Stimulated activated CD8-positive, alpha-beta memory T cell treated with anti-CD3 and anti-CD28 coated beads, Interleukin-7, amount 100 ng/mL, for 4 hours (primary cell): Measurements from ENCODE around the gene CTAG1A.
"Not testable (repeated sequence)": the region's sequence is repeated elsewhere in the genome, so short reads cannot be mapped to it uniquely, and the experiment has no call there.

Experiments
- DNase-seq, 2 donors: peaks; one replicate each; pipeline ENCODE4 v3.0.0-alpha.2; 2020; ENCODE audit warnings: low read depth in 2 of 2

CTAG1A gene

DNA sequence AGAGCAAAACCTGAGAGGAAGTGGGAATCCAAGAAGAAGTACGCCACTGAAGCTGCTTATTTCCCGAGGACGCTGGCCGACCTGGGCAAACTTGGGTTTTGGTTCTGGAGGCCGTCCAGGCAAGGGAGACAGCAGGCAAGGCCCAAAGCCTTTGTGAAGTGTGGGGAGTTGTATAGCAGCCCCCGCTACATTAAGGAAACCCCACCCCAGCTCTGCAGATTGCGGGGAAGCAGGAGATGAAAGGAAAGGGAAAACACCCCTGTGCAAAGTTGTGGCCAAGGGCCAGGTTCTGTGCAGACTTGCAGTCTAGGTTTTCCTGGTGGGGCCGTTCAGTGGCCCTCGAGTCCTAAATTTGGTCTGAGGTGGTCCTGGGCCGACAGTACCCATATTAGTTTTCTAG, 11.9 kb upstream of the CTAG1A start:
- DNase-seq: not testable (repeated sequence)

DNA sequence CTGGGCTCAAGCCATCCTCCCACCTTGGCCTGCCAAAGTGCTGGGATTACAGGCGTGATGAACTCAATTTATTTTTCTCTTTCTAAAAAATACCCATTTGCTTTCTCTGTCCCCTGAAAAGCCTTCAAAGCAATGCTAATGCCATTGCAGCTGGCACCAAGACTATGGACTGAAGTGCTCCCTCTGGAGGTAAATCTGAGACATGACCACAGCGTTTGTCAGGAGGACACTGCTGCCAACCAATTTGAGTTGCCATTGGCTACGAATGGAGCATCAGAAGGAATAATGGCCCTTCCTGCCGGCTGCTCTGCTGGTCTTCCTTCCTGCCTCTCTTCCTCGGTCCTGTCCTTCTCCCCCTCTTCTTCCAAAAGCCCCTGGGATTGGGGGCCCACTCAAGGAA, 9.9 kb upstream of the CTAG1A start:
- DNase-seq: not testable (repeated sequence)

DNA sequence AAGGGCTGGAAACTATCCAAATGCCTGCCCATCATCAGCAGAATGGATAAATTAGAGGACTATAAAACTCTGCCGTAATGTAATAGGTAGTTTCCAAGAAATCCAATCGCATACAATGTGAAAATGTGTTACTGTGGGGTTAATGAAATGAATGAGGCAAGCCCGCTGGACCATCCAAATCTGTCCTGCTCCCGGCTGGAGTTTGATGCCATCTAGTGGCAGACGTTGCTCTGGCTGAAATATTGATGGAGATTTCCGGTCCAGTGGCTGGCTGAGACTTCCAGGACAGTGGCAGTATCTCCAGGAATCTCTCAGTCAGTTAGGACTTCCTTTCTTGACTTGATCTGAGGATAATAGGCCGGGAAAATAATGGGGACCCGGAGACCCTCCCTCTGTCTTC, 1.9 kb upstream of the CTAG1A start:
- DNase-seq: not testable (repeated sequence)

DNA sequence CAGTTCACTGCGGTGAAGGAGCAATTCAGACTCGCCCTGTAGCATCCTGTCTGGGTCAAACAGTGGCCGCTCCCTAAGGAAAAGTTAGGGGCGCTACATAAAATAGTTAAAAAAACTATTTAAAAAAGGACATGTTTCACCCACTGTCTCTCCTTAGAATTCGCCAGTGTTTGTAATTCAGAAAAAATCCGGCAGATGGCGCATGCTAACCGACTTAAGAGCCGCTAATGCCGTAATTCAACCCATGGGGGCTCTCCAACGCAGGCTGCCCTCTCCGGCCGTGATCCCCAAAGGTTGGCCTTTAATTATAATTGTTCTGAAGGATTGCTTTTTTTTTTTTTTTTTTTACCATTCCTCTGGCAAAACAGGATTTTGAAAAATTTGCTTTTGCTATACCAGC, 5.5 kb downstream of the CTAG1A start:
- not testable (repeated sequence) for DNase-seq

DNA sequence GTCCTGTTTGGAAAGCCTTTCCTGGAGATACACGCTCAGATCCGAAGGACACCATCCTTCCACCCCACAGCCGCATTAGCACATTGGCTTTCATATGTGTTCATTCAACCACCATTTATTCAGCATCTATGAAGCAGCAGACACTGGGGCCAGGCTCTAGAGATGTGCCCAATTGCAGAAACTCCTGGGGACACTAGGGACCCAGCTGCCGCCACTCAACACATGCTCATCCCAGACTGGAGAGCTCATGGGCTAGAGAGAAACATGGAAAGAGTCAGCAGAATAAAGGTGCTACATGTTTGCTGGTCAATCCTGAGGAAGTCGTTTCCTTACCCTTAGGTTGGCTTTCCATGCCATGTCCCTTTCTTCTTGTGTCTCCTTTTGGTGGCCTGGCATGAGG, 7.6 kb downstream of the CTAG1A start:
- no peak for DNase-seq

DNA sequence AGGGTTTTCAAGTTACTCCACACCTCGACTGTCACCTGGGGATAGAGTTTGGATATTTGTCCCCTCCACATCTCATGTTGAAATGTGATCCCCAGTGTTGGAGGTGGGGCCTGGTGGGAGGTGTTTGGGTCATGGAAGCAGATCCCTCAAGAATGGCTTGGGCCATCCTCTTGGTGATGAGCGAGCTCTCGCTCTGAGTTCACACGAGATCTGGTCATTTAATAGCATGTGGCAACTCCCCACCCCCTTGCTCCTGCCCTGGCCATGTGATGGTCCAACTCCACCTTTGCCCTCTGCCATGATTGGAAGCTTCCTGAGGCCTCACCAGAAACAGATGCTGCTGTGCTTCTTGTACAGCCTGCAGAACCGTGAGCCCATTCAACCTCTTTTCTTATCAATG, 8.3 kb downstream of the CTAG1A start:
- no peak for DNase-seq

DNA sequence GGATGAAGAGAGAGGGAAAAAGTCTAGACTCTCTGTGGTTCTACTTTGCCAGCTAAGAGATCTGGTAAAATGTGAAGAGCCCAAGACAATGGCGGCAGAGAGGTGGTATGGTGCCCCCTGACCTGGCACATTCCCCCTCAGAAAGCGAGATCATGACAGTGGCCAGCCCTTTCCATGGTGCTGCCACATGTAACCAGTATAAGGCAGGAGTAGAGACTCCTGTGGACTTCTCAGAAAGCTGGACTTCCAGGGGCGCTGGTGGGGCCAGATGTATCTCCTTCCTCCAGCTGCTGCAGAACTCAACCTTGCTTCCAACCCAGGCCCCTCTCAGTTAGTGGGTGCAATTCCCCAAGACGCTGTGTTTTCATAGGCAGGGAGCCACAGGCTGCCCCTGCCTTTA, 9.6 kb downstream of the CTAG1A start:
- no peak for DNase-seq

DNA sequence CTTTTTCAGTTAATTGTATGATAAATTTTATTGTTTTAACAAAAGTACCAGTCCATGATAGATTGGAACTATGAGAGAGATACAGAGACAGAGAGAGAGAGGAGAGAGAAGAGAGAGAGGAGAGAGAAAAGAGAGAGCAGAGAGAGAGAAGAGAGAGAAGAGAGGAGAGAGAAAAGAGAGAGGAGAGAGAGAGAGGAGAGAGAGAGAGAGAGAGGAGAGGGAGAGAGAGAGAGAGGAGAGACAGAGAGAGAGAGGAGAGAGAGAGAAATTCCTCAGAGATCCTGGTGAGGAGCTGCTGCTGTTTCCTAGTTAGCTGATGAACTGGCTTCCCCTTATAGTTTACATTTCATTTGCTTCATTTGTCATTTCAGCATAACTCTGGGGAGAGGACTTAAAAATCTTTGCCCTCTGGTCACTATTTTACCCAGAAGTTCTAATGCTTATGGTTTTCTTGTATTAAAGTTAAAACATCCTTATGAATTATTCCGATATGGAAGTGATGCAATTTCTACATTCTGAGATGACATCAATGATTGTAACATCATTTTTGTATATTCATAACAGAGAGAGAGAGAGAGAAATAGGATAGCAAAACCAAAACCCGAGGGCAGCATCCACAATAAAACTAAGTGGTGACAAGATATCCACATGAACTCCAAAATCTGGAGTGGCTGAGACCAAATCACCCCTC, 10.8 kb downstream of the CTAG1A start:
- DNase-seq: no peak

DNA sequence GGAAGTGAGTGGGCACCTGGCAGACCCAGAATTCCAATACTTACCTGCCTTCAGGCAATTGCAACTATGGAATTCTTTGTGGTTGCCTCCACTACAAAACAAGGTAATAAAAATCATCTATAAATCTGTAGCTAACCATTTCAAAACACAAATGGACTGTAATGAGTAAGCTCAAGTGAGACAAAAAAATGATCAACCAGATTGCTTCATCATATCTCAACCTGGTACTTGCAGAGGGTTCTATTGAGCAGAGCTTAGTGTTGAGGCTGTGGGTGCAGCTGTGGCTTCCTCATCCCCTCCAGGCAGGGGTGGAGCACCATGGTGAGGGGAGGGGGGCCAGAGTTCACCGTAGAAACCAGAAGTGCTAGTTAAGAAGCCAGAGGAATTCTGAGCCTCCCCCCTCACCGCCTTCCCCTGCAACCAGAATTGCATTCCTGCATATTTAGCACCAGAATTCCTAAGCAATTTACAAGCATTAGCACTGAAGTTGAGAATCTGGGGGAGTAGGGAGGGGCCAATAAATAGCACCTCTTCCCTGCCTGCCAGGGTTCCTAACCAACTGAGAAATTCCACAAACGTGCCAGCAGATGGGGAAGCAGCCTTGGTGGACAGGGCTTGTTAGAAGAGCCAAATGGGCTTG, 11.5 kb downstream of the CTAG1A start:
- DNase-seq: no peak

DNA sequence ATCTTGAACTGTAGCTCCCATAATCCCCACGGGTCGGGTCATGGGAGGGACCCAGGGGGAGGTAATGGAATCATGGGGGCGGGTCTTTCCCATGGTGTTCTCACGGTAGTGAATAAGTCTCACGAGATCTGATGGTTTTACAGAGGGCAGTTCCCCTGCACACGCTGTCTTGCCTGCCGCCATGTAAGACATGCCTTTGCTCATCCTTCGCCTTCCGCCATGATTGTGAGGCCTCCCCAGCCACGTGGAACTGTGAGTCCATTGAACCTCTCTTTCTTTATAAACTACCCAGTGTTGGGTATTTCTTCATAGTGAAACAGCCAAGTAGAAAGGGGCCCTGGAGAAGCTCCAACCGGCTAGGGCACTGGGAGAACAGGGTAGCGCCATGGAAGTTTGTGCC, 12.3 kb downstream of the CTAG1A start:
- no peak for DNase-seq

DNA sequence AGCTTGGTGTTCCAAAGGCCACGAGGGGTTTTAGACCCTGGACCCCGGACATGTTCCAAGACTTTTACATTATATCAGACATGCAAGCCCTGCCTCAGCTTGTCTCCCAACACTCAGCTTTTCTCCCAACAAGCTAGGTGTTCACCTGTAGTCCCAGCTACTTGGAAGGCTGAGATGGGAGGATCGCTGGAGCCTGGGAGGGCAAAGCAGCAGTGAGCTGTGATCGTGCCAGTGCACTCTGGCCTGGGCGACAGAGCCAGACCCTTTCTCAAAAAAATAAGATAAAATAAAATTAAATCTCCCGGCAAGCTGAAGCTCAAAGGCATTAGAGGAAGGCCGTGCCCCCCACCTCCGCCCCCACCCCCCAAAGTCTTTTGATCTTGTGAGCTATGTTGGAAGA, 13.7 kb downstream of the CTAG1A start:
- no peak for DNase-seq

DNA sequence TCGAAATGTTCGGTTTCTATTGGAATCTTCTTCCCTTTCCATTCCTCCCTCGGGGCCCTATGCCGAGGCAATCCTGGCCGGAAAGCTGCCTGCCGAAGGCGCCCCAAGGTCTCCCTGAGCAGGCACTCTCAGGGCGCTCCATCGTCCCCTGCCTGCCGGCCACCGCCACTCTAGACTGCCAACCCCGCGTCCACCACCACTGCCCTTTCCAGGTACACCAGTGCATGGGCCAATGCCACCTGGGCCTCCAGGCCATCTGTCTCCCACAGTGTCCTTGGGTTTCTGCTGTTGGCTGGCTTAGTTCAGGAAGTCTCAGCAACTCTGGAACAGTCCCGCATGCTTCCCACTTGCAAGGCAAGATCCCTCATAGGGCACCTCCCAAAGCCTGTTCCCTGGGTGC, 14.6 kb downstream of the CTAG1A start:
- no peak for DNase-seq

DNA sequence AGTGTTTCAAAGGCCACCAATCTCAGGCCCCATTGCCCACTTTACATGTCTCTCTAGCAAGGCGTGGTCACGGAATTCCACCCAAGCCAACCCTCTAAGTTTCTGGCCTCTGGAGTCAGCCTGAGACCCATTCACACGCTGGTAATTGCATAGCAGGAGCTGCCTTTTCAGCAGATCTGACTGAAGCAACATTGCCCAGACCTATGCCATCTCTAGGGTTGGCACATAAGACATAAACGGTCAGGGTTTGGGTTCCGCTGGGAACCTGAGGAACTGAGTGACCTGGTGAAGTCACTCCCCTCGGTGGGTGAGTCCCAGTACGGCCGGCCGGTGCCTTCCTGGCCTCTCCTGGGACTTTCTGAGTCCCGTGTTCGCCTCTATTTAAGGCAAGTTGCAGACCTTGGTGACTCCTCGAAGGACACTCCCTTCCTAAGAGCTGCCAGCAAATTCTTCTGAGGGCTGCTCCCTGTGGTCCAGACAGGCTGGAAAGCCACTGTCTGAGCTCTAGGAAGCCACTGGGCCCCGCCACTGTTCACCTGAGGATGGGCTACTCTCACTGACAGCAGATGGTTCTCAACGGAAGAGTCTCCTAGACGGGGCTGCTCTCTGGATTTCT, 15.9 kb downstream of the CTAG1A start:
- DNase-seq: no peak

DNA sequence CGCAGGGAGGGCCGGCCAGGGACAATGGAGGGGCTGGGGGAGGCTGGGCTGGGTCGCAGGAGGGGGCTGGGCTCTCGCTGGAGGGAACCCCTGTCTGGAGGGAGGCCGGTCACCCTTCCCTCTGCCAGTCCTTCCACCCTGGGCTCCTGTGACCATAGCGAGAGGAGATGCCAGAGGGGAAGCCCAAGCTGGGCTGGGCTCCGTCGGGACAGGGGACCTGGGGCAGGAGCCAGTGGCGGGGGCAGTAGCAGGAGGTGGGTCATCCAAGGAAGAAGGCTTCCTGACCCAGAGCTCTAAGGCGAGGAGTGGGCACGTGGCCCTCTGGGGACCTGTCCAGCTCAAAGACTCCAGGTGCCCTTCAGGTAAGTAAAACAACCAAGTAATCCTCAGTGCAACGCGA, 17.3 kb downstream of the CTAG1A start:
- no peak for DNase-seq

DNA sequence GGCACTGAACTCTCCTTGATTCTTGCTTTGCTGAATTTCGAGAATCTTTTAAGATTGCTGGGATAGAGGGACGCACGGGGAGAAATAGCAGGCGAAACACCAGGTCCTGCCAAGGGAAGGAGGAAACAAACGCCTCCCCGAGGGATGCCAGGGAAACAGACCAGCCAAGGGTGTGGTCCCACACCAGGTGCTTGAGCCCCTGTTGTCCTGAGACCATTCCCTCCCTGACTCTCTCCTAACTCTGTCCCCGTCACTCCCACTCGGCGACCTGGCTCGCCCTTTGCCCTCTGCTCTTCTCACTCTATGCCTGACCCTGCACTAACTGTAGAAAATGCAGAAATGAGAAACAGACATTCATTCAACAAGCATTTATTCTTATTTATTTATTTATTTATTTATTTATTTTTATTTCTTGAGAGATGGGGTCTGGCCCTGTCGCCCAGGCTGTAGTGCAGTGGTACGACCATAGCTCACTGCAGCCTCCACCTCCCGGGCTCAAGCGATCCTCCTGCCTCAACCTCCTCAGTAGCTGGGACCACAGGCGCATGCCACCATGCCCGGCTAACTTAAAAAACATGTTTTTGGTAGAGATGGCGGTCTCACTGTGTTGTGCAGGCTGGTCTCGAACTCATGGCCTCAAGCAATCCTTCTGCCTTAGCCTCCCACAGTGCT, 18.0 kb downstream of the CTAG1A start:
- no peak for DNase-seq

DNA sequence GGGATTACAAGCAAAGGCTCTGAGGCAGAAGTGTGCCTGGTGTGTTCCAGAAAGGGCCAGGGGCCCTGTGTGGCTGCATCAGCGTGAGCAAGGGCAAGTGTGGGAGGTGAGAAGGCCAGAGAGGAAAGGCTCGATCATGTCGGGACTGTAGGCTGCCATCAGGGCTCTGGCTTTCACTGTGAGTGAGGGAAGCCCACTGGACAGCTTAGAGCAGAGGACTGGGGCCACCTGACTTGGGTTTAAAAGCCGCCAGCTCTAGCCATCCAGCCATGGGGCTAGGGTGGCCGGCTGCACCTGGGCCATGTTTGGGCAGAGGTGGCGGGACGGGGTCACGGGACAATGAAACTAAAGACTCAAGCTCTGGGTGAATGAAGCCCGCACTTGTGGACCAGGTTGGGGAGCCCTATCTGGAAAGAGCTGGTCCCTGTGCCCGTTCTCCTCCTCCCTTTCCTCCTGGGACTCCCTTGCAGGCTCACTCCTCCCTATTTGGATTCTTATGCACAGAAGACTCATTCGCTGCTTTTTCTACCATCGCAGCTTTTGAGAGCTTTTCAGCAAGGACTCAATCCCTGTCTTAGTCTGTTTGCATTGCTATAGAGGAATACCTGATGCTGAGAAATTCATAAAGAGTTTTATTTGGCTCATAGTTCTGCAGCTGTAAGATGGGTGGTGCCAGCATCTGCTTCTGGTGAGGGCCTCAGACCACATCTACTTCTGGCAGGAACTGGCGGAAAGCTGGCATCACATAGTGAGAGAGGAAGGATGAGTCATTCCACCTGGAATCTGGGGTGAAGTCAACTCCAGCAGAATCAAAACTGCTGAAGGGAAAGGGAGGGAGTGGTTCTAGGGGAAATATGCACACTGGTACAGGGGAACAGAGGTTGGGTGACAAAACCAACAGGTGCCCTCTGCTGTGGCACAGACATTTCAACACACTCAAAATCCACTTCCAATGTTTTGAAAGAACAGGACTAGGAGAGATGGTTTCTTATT, 18.8 kb downstream of the CTAG1A start:
- DNase-seq: no peak

DNA sequence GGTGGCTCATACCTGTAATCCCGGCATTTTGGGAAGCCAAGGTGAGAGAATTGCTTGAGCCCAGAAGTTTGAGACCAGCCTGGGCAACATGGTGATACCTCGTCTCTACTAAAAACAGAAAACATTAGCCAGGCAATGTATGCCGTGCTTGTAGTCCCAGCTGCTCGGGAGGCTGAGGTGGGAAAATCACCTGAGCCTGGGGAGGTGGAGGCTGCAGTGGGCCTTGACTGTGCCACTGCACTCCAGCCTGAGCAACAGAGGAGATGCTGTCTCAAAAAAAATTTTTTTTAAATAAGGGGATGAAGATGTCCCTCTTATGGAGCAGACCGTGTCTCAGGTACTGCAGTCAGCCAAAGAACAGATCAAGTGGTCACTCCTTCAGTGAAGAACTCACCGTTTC, 20.6 kb downstream of the CTAG1A start:
- DNase-seq: no peak

DNA sequence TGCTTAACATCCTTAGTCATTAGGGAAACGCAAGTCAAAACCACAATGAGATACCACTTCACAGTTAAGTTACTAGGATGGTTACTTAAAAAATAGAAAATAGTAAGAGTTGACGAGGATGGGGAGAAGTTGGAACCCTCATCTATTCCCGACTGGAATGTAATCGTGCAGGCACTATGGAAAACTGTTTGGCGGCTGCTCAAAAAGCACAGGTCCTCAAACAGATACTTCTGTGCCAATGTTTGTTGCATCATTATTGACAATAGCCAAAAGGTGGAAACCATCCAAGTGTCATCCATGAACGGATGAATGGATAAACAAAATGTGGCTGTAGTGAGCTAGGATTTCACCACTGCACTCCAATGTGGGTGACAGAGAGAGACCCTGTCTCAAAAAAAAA, 22.4 kb downstream of the CTAG1A start:
- DNase-seq: no peak

DNA sequence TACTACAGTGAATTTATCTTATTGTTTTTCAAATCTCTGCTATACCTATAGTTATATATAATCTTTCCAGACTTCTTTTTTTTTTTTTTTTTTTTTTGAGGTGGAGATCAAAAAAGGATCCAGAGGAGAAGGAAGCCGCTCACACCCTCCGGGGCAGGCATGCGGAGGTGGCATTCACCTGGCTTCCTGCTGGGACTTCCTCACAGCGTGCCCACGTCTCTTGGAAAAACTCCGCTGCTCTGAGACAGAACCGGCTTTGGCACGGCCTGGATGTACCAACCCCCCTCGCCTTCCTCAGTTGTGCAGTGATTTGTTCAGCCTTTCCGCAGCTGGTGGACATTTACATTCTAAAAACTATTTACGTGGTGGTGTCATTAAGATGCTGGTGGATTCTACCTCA, 23.0 kb downstream of the CTAG1A start:
- DNase-seq: not testable (repeated sequence)

DNA sequence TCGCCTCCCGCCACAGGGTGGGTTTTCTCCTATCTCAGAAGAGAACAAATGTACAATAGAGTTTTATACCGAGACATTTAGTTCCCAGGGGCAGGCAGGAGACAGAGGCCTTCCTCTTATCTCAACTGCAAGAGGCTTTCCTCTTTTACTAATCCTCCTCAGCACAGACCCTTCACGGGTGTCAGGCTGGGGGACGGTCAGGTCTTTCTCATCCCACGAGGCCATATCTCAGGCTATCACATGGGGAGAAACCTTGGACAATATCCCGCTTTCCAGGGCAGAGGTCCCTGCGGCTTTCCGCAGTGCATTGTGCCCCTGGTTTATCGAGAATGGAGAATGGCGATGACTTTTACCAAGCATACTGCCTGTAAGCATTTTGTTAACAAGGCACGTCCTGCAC, 23.9 kb downstream of the CTAG1A start:
- not testable (repeated sequence) for DNase-seq

DNA sequence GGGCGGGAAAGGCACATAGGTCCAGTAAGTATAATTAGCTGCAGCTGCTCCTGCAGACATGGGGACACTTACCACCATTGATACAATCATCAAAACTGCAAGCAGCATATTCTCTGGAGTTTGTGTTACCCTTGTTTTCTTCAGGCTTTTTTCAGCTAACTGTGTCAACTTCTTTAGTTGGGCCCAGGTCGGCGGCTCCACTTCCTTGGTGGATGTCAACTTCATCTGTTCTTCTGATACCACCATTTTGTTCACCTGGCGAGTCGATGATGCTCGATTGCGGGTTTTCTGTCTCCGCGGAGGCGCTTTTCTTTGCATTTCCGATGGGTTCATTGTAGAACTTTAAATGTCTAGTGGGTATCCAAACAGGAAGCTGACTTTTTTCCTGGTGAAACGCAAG, 26.2 kb downstream of the CTAG1A start:
- not testable (repeated sequence) for DNase-seq

DNA sequence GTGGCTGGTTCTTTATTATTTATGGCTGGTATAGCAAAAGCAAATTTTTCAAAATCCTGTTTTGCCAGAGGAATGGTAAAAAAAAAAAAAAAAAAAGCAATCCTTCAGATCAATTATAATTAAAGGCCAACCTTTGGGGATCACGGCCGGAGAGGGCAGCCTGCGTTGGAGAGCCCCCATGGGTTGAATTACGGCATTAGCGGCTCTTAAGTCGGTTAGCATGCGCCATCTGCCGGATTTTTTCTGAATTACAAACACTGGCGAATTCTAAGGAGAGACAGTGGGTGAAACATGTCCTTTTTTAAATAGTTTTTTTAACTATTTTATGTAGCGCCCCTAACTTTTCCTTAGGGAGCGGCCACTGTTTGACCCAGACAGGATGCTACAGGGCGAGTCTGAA, 28.7 kb downstream of the CTAG1A start:
- not testable (repeated sequence) for DNase-seq
